PFSK-1 (cell line): ENCODE results near the gene FGF1.

Source experiments
- FOXP2 ChIP-seq: optimal IDR thresholded peaks from 2 replicates; pipeline ENCODE3; 2011; ENCODE audit warnings: borderline replicate concordance, control low read depth, inconsistent platforms; ENCODE audit not compliant: insufficient read depth; ENCODE audit errors: extremely low read length, extremely low read depth
- POLR2AphosphoS5 ChIP-seq: IDR thresholded peaks from 2 replicates; pipeline ENCODE4 v1.6.1; 2012; ENCODE audit warnings: low read depth, mild to moderate bottlenecking, control low read depth, low read length, moderate library complexity
- SIN3A ChIP-seq: IDR thresholded peaks from 2 replicates; pipeline ENCODE4 v1.6.1; 2012; ENCODE audit warnings: mild to moderate bottlenecking, low read length, moderate library complexity, borderline replicate concordance; ENCODE audit not compliant: insufficient read depth
- TAF1 ChIP-seq: IDR thresholded peaks from 2 replicates; pipeline ENCODE4 v1.6.1; 2012; ENCODE audit warnings: low read length, control low read depth, borderline replicate concordance; ENCODE audit not compliant: insufficient read depth
- TF ChIP-seq, protein P1 (sequence below), 2 experiments: IDR thresholded peaks; 2 replicates each; pipeline versions ENCODE4 v1.6.1 to v1.8.0; 2011 to 2012; ENCODE audit warnings: low read depth in 2 of 2, low read length in 2 of 2, control low read depth in 1 of 2, inconsistent platforms in 1 of 2, mild to moderate bottlenecking in 1 of 2, moderate library complexity in 1 of 2; ENCODE audit not compliant: insufficient read depth in 1 of 2

Gene FGF1

DNA sequence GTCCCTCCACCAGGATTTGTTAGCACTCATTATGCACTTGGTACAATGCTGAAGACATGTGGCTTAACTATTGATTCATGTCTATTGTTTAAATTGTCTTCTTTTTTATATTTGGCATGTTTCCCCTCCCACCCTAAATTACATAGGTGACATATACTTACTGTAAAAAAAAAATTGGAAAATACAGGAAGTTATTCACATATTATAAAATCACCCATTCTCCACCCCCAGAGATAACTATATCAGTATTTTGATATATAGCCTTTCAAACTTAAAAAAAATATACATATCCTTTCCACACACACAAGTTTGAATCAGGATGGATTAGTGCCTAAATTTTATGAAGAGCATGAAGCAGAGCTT, 87.6 kb downstream of the FGF1 start:
- TF ChIP-seq TAF1 (no peak), FOXP2 (no peak), SIN3A (no peak), POLR2AphosphoS5 (no peak)
- TF ChIP-seq, protein P1, sequence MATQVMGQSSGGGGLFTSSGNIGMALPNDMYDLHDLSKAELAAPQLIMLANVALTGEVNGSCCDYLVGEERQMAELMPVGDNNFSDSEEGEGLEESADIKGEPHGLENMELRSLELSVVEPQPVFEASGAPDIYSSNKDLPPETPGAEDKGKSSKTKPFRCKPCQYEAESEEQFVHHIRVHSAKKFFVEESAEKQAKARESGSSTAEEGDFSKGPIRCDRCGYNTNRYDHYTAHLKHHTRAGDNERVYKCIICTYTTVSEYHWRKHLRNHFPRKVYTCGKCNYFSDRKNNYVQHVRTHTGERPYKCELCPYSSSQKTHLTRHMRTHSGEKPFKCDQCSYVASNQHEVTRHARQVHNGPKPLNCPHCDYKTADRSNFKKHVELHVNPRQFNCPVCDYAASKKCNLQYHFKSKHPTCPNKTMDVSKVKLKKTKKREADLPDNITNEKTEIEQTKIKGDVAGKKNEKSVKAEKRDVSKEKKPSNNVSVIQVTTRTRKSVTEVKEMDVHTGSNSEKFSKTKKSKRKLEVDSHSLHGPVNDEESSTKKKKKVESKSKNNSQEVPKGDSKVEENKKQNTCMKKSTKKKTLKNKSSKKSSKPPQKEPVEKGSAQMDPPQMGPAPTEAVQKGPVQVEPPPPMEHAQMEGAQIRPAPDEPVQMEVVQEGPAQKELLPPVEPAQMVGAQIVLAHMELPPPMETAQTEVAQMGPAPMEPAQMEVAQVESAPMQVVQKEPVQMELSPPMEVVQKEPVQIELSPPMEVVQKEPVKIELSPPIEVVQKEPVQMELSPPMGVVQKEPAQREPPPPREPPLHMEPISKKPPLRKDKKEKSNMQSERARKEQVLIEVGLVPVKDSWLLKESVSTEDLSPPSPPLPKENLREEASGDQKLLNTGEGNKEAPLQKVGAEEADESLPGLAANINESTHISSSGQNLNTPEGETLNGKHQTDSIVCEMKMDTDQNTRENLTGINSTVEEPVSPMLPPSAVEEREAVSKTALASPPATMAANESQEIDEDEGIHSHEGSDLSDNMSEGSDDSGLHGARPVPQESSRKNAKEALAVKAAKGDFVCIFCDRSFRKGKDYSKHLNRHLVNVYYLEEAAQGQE (IDR thresholded peaks at IDR 0.05; ENCODE audit: insufficient read depth in 1 of 2, low read depth in 2 of 2, low read length in 2 of 2), result no peak

DNA sequence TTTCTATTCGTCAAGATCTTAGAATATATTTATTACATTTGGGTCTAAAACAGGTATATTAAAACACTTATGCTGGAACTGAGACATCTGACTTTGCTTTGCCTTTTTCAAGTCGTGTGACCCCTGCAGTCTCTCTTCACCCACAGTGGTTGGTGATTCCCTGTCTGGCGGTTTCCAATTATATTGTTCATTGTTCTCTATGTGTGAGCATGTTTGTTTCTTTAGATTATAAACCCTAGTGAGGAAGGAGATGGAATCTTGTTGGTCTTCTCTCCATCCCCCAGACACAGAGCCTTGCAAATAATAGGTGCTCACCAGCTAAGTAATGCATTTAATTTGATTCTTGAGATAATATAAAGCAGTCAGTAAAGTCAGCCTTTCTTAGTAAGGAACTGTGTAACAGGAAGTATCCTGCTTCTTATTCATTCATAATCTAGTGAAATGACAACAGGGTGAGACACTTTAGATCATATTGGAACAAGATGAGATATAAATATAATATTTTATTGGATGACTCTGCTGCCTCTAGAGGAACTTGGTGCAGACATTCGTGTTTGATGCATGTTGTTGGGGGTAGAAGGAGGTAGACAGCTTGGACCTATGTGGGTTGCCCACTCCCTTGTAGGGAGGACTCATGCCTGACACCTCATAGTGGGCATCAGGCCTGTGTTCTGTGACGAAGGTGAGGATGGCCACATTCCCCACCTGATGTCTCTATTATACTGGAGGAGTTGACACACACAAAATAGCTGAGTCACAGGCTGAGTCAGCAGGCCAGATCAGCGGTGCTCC, 88.1 kb downstream of the FGF1 start:
- TF ChIP-seq POLR2AphosphoS5, result no peak
- TF ChIP-seq, protein P1 (IDR thresholded peaks at IDR 0.05; ENCODE audit: insufficient read depth in 1 of 2, low read depth in 2 of 2, low read length in 2 of 2), result no peak

DNA sequence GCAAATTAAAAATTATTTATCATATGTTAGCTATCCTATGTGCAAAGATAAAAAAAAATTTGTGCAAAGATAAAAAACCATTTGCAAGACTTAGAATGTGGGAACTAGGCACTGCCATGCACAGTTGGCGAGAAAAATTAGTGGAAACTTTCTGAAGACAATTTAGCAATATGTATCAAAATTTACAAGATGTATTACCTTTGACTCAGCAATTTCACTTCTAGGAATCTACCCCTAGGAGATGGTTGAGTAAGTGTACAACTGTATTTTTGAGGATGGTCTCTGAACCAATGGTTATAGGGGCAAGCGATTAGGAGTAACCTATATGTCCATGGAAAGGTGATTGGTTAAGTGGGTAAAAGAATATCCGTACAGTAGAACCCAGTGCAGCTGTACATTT, 88.9 kb downstream of the FGF1 start:
- TF ChIP-seq FOXP2 (no peak), SIN3A (no peak), TAF1 (no peak), POLR2AphosphoS5 (no peak)
- TF ChIP-seq, protein P1 (IDR thresholded peaks at IDR 0.05; ENCODE audit: insufficient read depth in 1 of 2, low read depth in 2 of 2, low read length in 2 of 2), result no peak

DNA sequence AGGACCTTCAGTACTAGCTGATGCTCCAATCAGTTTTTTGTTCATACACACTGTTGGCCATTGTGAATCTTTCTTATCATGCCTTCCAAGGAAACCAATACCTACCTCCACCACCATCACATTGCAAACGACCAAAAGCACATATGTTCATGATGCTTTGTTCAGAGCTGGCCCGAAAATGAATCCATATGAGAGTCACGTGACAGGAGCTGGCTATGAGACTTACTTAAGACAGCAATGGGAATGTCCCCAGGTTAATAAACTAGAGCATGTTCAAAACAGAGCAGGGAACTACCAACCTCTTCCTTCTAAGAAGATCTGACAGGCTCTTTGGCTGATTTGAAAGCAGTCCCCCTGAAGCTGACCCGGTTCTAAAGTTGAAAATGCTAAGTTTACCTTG, 93.5 kb downstream of the FGF1 start:
- no peak for TF ChIP-seq TAF1
- no peak for TF ChIP-seq POLR2AphosphoS5
- TF ChIP-seq SIN3A, result no peak
- TF ChIP-seq, protein P1 (IDR thresholded peaks at IDR 0.05; ENCODE audit: insufficient read depth in 1 of 2, low read depth in 2 of 2, low read length in 2 of 2), result no peak
- TF ChIP-seq FOXP2, result no peak
